OCI-LY3 (cell line): Measurements from ENCODE around the gene MDFIC2.

Experiments
- H2AFZ ChIP-seq: fragments of 200-600, 300-600 bp; shearing (Covaris generic); 2 replicates; pipeline ENCODE4 v1.6.0; 2014; ENCODE audit warnings: antibody characterized with exemption, low read depth, low read length
- H3K27ac ChIP-seq: fragments of 200-600, 300-600 bp; sonication (generic); 2 replicates; pipeline ENCODE4 v1.5.1; 2014; ENCODE audit warnings: mild to moderate bottlenecking, low read length, moderate library complexity, mixed read lengths
- H3K27me3 ChIP-seq: fragments of 200-600, 300-600 bp; sonication (generic); 2 replicates; pipeline ENCODE4 v1.6.1; 2014; ENCODE audit warnings: low read depth, low read length, mixed read lengths
- H3K36me3 ChIP-seq: fragments of 200-600, 300-600 bp; sonication (generic); replicated peaks from 2 replicates; pipeline ENCODE3; 2014; ENCODE audit warnings: low read depth, low read length, mixed read lengths
- H3K4me1 ChIP-seq: fragments of 300-600, 200-600 bp; sonication (generic); 2 replicates; pipeline ENCODE4 v1.6.1; 2014; ENCODE audit warnings: low read length, mixed read lengths
- H3K4me2 ChIP-seq: fragments of 200-600, 300-600 bp; sonication (generic); 2 replicates; pipeline ENCODE4 v1.6.1; 2014; ENCODE audit warnings: low read length, mixed read lengths
- H3K4me3 ChIP-seq: fragments of 300-600, 200-600 bp; sonication (generic); 2 replicates; pipeline ENCODE4 v1.5.1; 2014; ENCODE audit warnings: antibody characterized with exemption, mild to moderate bottlenecking, low read length, moderate library complexity
- H3K79me2 ChIP-seq: fragments of 300-600, 200-600 bp; shearing (Covaris generic); 2 replicates; pipeline ENCODE4 v1.6.1; 2014; ENCODE audit warnings: mild to moderate bottlenecking, low read length, mixed read lengths
- H3K9ac ChIP-seq: fragments of 300-600, 200-600 bp; shearing (Covaris generic); 2 replicates; pipeline ENCODE4 v1.6.0; 2014; ENCODE audit warnings: mild to moderate bottlenecking, low read length, moderate library complexity
- H3K9me3 ChIP-seq: fragments of 200-600, 300-600 bp; shearing (Covaris generic); 2 replicates; pipeline ENCODE4 v1.6.1; 2014; ENCODE audit warnings: low read length, mixed read lengths; ENCODE audit not compliant: insufficient read depth
- H4K20me1 ChIP-seq: fragments of 200-600, 300-600 bp; sonication (generic); 2 replicates; pipeline ENCODE4 v1.6.1; 2016; ENCODE audit warnings: low read length, mixed read lengths; ENCODE audit not compliant: insufficient read depth
- EZH2phosphoT487 ChIP-seq: fragments of 200-600 bp; shearing (Covaris generic); IDR thresholded peaks from 2 replicates; pipeline ENCODE4 v1.6.1; 2018; ENCODE audit warnings: antibody characterized with exemption, mixed run types, low read depth
- TF ChIP-seq, protein P1 (sequence below): fragments of 200-600, 300-600 bp; sonication (generic); IDR thresholded peaks from 2 replicates; pipeline ENCODE4 v1.5.1; 2014; ENCODE audit warnings: antibody characterized with exemption, low read length, low read depth

The MDFIC2 gene

DNA sequence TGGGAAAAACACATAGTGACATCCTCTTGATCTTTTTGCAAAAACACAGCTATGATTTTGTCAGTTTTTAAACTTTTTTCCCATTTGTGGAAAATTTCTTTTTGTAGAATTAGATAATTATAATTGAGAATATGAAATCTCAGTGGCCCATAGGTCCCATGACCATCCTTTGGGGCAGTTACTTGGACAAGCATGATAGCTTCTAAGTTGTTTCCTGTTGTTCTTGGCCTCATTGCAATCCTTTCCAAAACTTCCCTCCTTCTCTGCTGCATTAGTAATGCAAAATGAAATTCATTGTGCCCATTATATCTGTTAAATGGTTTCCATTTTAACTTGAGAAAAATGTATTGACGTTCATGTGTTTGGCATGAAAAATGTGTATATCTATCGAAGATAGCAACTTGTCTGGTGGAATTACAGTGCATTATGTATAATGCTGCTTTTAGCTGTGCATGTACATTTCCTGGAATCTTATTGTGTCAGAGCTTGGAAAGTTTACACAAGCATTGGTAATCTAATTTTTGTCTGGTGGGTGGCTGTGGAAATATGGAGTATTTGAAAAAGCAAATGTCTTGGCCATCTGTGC is 70.0 kb downstream of the MDFIC2 start:
- H3K79me2 ChIP-seq, result no peaks in the 10 kb centered on the region
- H3K27ac ChIP-seq, result no peak overlapping the region
- H3K9ac ChIP-seq, result no peak overlapping the region
- no peak overlapping the region for H3K4me2 ChIP-seq
- no peaks in the 10 kb centered on the region for H3K9me3 ChIP-seq
- H3K27me3 ChIP-seq, result no peaks in the 10 kb centered on the region
- H4K20me1 ChIP-seq, result no peaks in the 10 kb centered on the region
- no peaks in the 10 kb centered on the region for H3K4me1 ChIP-seq
- H3K4me3 ChIP-seq, result no peak overlapping the region
- TF ChIP-seq EZH2phosphoT487, result no peak
- TF ChIP-seq, protein P1, sequence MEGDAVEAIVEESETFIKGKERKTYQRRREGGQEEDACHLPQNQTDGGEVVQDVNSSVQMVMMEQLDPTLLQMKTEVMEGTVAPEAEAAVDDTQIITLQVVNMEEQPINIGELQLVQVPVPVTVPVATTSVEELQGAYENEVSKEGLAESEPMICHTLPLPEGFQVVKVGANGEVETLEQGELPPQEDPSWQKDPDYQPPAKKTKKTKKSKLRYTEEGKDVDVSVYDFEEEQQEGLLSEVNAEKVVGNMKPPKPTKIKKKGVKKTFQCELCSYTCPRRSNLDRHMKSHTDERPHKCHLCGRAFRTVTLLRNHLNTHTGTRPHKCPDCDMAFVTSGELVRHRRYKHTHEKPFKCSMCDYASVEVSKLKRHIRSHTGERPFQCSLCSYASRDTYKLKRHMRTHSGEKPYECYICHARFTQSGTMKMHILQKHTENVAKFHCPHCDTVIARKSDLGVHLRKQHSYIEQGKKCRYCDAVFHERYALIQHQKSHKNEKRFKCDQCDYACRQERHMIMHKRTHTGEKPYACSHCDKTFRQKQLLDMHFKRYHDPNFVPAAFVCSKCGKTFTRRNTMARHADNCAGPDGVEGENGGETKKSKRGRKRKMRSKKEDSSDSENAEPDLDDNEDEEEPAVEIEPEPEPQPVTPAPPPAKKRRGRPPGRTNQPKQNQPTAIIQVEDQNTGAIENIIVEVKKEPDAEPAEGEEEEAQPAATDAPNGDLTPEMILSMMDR, result no peak
- no peaks in the 10 kb centered on the region for H3K36me3 ChIP-seq
- H2AFZ ChIP-seq, result no peak overlapping the region

DNA sequence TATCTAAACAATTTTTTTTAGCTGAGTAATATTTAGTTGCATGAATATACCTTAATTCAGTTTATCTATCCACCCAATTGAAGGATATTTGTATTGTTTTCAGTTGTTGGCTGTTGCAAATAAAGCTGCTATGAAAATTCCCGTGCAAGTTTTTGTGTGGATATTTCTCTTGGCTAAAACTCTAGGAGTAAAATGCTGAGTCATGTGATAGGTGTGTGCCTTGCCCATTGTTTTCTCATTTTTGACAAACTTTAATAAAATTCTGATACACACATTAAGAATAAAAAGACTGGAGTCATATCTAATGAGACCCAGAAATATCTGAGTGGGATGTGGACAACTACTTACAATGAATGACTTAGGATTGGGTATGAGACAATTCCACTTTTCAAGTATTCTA is 78.6 kb downstream of the MDFIC2 start:
- Histone ChIP-seq H3K27ac (no peak overlapping the region), H2AFZ (no peak overlapping the region), H3K9me3 (no peaks in the 10 kb centered on the region), H3K27me3 (no peaks in the 10 kb centered on the region), H3K36me3 (no peaks in the 10 kb centered on the region), H3K4me1 (no peaks in the 10 kb centered on the region), H4K20me1 (no peaks in the 10 kb centered on the region), H3K79me2 (no peaks in the 10 kb centered on the region), H3K9ac (no peak overlapping the region), H3K4me3 (no peak overlapping the region), H3K4me2 (no peak overlapping the region)
- TF ChIP-seq, protein P1, result no peak

- H3K4me1 ChIP-seq, result no peaks in the 10 kb centered on the region
- no peaks in the 10 kb centered on the region for H4K20me1 ChIP-seq
- H3K36me3 ChIP-seq, result no peaks in the 10 kb centered on the region
- no peaks in the 10 kb centered on the region for H3K9me3 ChIP-seq
- no peak for TF ChIP-seq EZH2phosphoT487
- TF ChIP-seq, protein P1, result no peak
- H3K4me3 ChIP-seq, result no peak overlapping the region
- no peak overlapping the region for H3K27ac ChIP-seq
- H3K9ac ChIP-seq, result no peak overlapping the region
- H2AFZ ChIP-seq, result no peak overlapping the region
- no peaks in the 10 kb centered on the region for H3K79me2 ChIP-seq
- H3K27me3 ChIP-seq, result no peaks in the 10 kb centered on the region
- no peak overlapping the region for H3K4me2 ChIP-seq
These were observed 79.3 kb downstream of the MDFIC2 start for GRCh38 chr3:70233112-70233511.

- Histone ChIP-seq H3K79me2 (no peaks in the 10 kb centered on the region), H3K9ac (no peak overlapping the region), H3K4me2 (no peak overlapping the region), H2AFZ (no peak overlapping the region), H4K20me1 (no peaks in the 10 kb centered on the region), H3K4me3 (no peak overlapping the region), H3K27ac (no peak overlapping the region), H3K36me3 (no peaks in the 10 kb centered on the region), H3K9me3 (no peaks in the 10 kb centered on the region), H3K27me3 (no peaks in the 10 kb centered on the region), H3K4me1 (no peaks in the 10 kb centered on the region)
- TF ChIP-seq, protein P1, result no peak
- no peak for TF ChIP-seq EZH2phosphoT487
These were observed 81.2 kb downstream of the MDFIC2 start for GRCh38 chr3:70231266-70231701.
